Measurements from ENCODE around the gene CLEC12A. TPM values are rescaled to one million over a fixed set of nuclear protein-coding genes. Genes with fewer than 3 reads are reported as not detected.
A peak's percentile ranks its signal among the peaks of the same experiment; 100 is the strongest.

Gene CLEC12A
- polyA plus RNA-seq, 3 donors, result 356 to 441 (median 412) TPM

DNA sequence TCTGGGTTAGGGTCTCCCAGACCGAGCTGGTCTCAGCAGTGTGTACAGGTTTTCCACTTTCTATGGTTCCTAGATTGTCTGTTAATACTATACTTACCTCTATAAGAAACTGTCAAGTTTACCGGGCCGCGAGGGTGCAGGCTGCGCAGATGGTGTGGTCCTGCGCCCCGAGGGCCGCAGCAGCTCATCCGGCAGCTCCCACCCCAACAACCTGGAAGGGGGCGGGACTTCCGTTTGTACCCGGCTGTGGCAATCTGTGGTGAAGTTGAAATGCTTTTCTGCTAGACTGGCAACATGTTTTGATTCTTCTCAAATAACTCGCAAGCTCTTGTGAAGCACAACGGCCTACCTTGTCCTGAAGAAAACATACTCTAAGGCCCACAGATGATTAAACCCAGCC is 59.2 kb downstream of the CLEC12A start, which contains the start of gene CLEC9A:
Gene CLEC9A, plus strand, starts transcription at position 237 of the 400 bp plus-strand sequence. CDS start 22,006 bp downstream, outside the sequence.
- Histone ChIP-seq H3K27ac (ENCODE audit: low read depth in 1 of 2, low read length in 2 of 2) (no peak within 1 kb of the TSS), H4K20me1 (ENCODE audit: insufficient read depth, low read length) (no peaks in the 10 kb centered on the region), H3K27me3 (ENCODE audit: control insufficient read depth in 2 of 2, insufficient read depth in 2 of 2, low read length in 2 of 2) (no peaks in the 10 kb centered on the region), H3K4me1 (ENCODE audit: control insufficient read depth in 1 of 2, insufficient read depth in 2 of 2, low read length in 2 of 2) (peaks cover 33 to 38% of the 10 kb centered on the region in 2 donors), H3K36me3 (replicated peaks in 1 of 2; ENCODE audit: control insufficient read depth in 1 of 2, insufficient read depth in 2 of 2, low read length in 2 of 2) (no peaks in the 10 kb centered on the region), H3K4me3 (replicated peaks in 1 of 3; ENCODE audit: low read depth in 2 of 3, low read length in 3 of 3) (no peak within 1 kb of the TSS), H3K4me2 (replicated peaks; ENCODE audit: extremely low read depth, low read length, poor library complexity, severe bottlenecking) (no peak within 1 kb of the TSS), H3K79me2 (ENCODE audit: insufficient read depth, low read length) (no peaks in the 10 kb centered on the region), H3K9me3 (replicated peaks in 1 of 2; ENCODE audit: control insufficient read depth in 1 of 2, insufficient read depth in 1 of 2, low read length in 2 of 2) (no peaks in the 10 kb centered on the region), H2AFZ (ENCODE audit: insufficient read depth, low read depth, low read length, poor library complexity, severe bottlenecking) (peak within 1 kb of the TSS; percentile 3), H3K9ac (ENCODE audit: insufficient read depth, low read length, poor library complexity, severe bottlenecking) (no peak within 1 kb of the TSS)
- DNase-seq, result no peak
- peaks cover 0 to 2% (median 2%) of the 10 kb centered on the region in 3 donors for H3K27me3 Mint-ChIP-seq (ENCODE audit: low read depth in 3 of 3)
- peaks cover 44% of the 10 kb centered on the region for H3K4me1 Mint-ChIP-seq
- no peak within 1 kb of the TSS for H3K4me3 Mint-ChIP-seq
- intact Hi-C loops (cut with micrococcal nuclease), result loop anchor here in 1 of 2 donors (5.0 kb wide), 1 partner anchor 107 kb away; no protein-coding TSS in a partner anchor
- no peaks in the 10 kb centered on the region for H3K36me3 Mint-ChIP-seq
- H3K27ac Mint-ChIP-seq, result peak within 1 kb of the TSS in 6 of 7 donors; percentile 36 to 99 (median 56)
- peaks cover 0 to 2% (median 0%) of the 10 kb centered on the region in 7 donors for H3K9me3 Mint-ChIP-seq
- WGBS (ENCODE audit: insufficient coverage), result 80% methylated on average over 2 of the region's 14 CpGs
- TF ChIP-seq, protein P1, sequence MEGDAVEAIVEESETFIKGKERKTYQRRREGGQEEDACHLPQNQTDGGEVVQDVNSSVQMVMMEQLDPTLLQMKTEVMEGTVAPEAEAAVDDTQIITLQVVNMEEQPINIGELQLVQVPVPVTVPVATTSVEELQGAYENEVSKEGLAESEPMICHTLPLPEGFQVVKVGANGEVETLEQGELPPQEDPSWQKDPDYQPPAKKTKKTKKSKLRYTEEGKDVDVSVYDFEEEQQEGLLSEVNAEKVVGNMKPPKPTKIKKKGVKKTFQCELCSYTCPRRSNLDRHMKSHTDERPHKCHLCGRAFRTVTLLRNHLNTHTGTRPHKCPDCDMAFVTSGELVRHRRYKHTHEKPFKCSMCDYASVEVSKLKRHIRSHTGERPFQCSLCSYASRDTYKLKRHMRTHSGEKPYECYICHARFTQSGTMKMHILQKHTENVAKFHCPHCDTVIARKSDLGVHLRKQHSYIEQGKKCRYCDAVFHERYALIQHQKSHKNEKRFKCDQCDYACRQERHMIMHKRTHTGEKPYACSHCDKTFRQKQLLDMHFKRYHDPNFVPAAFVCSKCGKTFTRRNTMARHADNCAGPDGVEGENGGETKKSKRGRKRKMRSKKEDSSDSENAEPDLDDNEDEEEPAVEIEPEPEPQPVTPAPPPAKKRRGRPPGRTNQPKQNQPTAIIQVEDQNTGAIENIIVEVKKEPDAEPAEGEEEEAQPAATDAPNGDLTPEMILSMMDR (IDR thresholded peaks at IDR 0.05), result no peak

DNA sequence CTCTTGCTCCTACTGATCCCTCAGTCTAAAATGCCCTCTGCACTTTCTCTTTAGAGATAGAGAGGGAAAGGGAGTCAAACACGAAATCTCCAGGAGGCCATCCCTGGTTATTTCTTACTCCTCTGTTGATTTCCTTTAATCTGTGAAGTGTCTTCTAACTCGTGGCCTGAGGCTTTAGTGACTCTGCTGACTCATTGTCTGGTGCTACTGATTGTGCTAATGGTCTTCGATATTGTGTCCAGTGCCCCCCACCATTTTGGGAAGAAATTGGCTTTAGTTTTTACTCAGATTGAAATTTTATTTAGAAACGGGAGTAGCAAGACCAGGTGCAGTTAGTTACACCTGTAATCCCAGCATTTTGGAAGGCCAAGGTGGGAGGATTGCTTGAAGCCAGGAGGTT is 60.1 kb downstream of the CLEC12A start:
- H3K27me3 Mint-ChIP-seq (ENCODE audit: low read depth in 3 of 3), result peaks cover 0 to 2% (median 2%) of the 10 kb centered on the region in 3 donors
- no peak overlapping the region for H3K9ac ChIP-seq (ENCODE audit: insufficient read depth, low read length, poor library complexity, severe bottlenecking)
- intact Hi-C loops (cut with micrococcal nuclease), result loop anchor here in 1 of 2 donors (5.0 kb wide), 1 partner anchor 106 kb away; no protein-coding TSS in a partner anchor

More for the DNA sequence above, 60.1 kb downstream of the CLEC12A start:
- Histone ChIP-seq H2AFZ (ENCODE audit: insufficient read depth, low read depth, low read length, poor library complexity, severe bottlenecking) (peak overlapping the region; percentile 3), H3K4me2 (replicated peaks; ENCODE audit: extremely low read depth, low read length, poor library complexity, severe bottlenecking) (no peak overlapping the region), H3K27ac (ENCODE audit: low read depth in 1 of 2, low read length in 2 of 2) (no peak overlapping the region), H3K4me3 (replicated peaks in 1 of 3; ENCODE audit: low read depth in 2 of 3, low read length in 3 of 3) (no peak overlapping the region), H3K9me3 (replicated peaks in 1 of 2; ENCODE audit: control insufficient read depth in 1 of 2, insufficient read depth in 1 of 2, low read length in 2 of 2) (no peaks in the 10 kb centered on the region), H3K79me2 (ENCODE audit: insufficient read depth, low read length) (no peaks in the 10 kb centered on the region), H4K20me1 (ENCODE audit: insufficient read depth, low read length) (no peaks in the 10 kb centered on the region), H3K36me3 (replicated peaks in 1 of 2; ENCODE audit: control insufficient read depth in 1 of 2, insufficient read depth in 2 of 2, low read length in 2 of 2) (no peaks in the 10 kb centered on the region), H3K27me3 (ENCODE audit: control insufficient read depth in 2 of 2, insufficient read depth in 2 of 2, low read length in 2 of 2) (no peaks in the 10 kb centered on the region), H3K4me1 (ENCODE audit: control insufficient read depth in 1 of 2, insufficient read depth in 2 of 2, low read length in 2 of 2) (peaks cover 33 to 37% of the 10 kb centered on the region in 2 donors)
- WGBS (ENCODE audit: insufficient coverage), result 33% methylated on average over 3 of the region's 4 CpGs
- Mint-ChIP-seq H3K36me3 (no peaks in the 10 kb centered on the region), H3K9me3 (peaks cover 0 to under 1% (median 0%) of the 10 kb centered on the region in 7 donors), H3K4me1 (peaks cover 44% of the 10 kb centered on the region), H3K4me3 (no peak overlapping the region), H3K27ac (peak overlapping the region in 3 of 7 donors; percentile 27 to 58 (median 54))
- TF ChIP-seq, protein P1 (IDR thresholded peaks at IDR 0.05), result no peak
- peak in 2 of 3 donors; percentile 28 to 30 for DNase-seq
